Measurements from ENCODE around the gene SPIRE2.

- TF ChIP-seq CTCF (IDR thresholded peaks at IDR 0.05) = no peak
- no peak for TF ChIP-seq POLR2A (IDR thresholded peaks at IDR 0.05)
Measured at GRCh38 chr16:89913408-89914387, 85.4 kb downstream of the SPIRE2 start.
